GM12878 (cell line): Measurements from ENCODE around the gene SLC38A3. TPM values are rescaled to one million over a fixed set of nuclear protein-coding genes. Genes with fewer than 3 reads are reported as not detected.

ENCODE experiments used
- ATAC-seq: fragments of 200-7000 bp; cut with Tn5 transposase; 3 replicates; pipeline ENCODE4 v1.9.1; 2020; ENCODE audit warnings: mild to moderate bottlenecking, moderate library complexity
- BruUV-seq: library from RNA; stranded (reverse); fragments of 400-500 nt; replicated peaks from 2 replicates; lab custom pipeline; 2021; lab: Mats Ljungman, UMichigan
- CTCF ChIA-PET: fragments of 300-600 bp; sonication (Branson Sonifier 250); formaldehyde crosslinking; extraction: SDS; loops from one replicate; lab custom pipeline; 2021; ENCODE audit warnings: inconsistent platforms; lab: Yijun Ruan, JAX
- POLR2A ChIA-PET: fragments of 350-600 bp; formaldehyde crosslinking; extraction: SDS; loops from one replicate; lab custom pipeline; 2021; ENCODE audit warnings: inconsistent platforms; lab: Charles Lee
- RAD21 ChIA-PET: fragments of 300-600 bp; sonication (Branson Sonifier 250); formaldehyde crosslinking; loops from one replicate; lab custom pipeline; 2023; ENCODE audit warnings: antibody characterized with exemption; ENCODE audit not compliant: unreplicated experiment; lab: Charles Lee
- SMC1A ChIA-PET: fragments of 300-600 bp; sonication (Branson Sonifier 250); formaldehyde crosslinking; loops from one replicate; lab custom pipeline; 2023; ENCODE audit not compliant: unreplicated experiment, uncharacterized antibody; lab: Charles Lee
- DNase-seq: peaks from one replicate; pipeline ENCODE4 v3.0.0-alpha.2; 2011; ENCODE audit warnings: low read depth, low spot score
- FAIRE-seq: peaks from 3 replicates; lab custom pipeline; 2011; peaks lifted over from hg19 to GRCh38; lab: Jason Lieb, UNC
- H2AFZ ChIP-seq: 2 replicates; pipeline ENCODE4 v1.6.0; 2011; ENCODE audit warnings: low read depth, low read length, control low read depth; ENCODE audit not compliant: control insufficient read depth
- H3K27ac ChIP-seq: 2 replicates; pipeline ENCODE4 v1.5.1; 2011; ENCODE audit warnings: control low read depth; ENCODE audit not compliant: control insufficient read depth, insufficient read depth
- H3K27me3 ChIP-seq, 2 experiments: replicated peaks in 1 of 2; 2 replicates each; pipeline versions ENCODE4 v1.6.0 to v1.6.1; 2011; ENCODE audit warnings: low read length in 1 of 2; ENCODE audit not compliant: control insufficient read depth in 2 of 2, insufficient read depth in 2 of 2
- H3K36me3 ChIP-seq, 2 experiments: 2 replicates each; pipeline ENCODE4 v1.5.1; 2011; ENCODE audit warnings: low read length in 1 of 2; ENCODE audit not compliant: control insufficient read depth in 2 of 2, insufficient read depth in 2 of 2
- H3K4me1 ChIP-seq: 2 replicates; pipeline ENCODE4 v1.6.1; 2011; ENCODE audit warnings: mild to moderate bottlenecking, low read length, moderate library complexity, mixed read lengths; ENCODE audit not compliant: control insufficient read depth, insufficient read depth
- H3K4me2 ChIP-seq: 2 replicates; pipeline ENCODE4 v1.6.0; 2011; ENCODE audit warnings: control low read depth; ENCODE audit not compliant: control insufficient read depth, insufficient read depth
- H3K4me3 ChIP-seq: fragments of 200-600 bp; sonication (generic); 2 replicates; pipeline ENCODE4 v1.5.1; 2016
- H3K79me2 ChIP-seq: 2 replicates; pipeline ENCODE4 v1.6.0; 2011; ENCODE audit warnings: low read length; ENCODE audit not compliant: control insufficient read depth, insufficient read depth
- H3K9ac ChIP-seq: 2 replicates; pipeline ENCODE4 v1.8.0; 2011; ENCODE audit warnings: low read length, control low read depth, mixed read lengths; ENCODE audit not compliant: control insufficient read depth, insufficient read depth
- H3K9me3 ChIP-seq: replicated peaks from 3 replicates; pipeline ENCODE4 v1.5.1; 2011; ENCODE audit warnings: mild to moderate bottlenecking, low read length; ENCODE audit not compliant: control insufficient read depth, insufficient read depth
- H4K20me1 ChIP-seq: 2 replicates; pipeline ENCODE4 v1.6.0; 2011; ENCODE audit not compliant: control insufficient read depth, insufficient read depth
- BACH1 ChIP-seq: fragments of 450-650 bp; IDR thresholded peaks from 2 replicates; pipeline ENCODE4 v1.6.1; 2017; ENCODE audit warnings: mild to moderate bottlenecking, borderline replicate concordance
- BCL3 ChIP-seq: IDR thresholded peaks from 2 replicates; pipeline ENCODE4 v1.6.1; 2011; ENCODE audit warnings: borderline replicate concordance, low read depth, mild to moderate bottlenecking, moderate library complexity, low read length; ENCODE audit not compliant: insufficient read depth, poor library complexity, severe bottlenecking
- EGR1 ChIP-seq, 2 experiments: IDR thresholded peaks; 1 replicate in 1 of 2; 2 replicates in 1 of 2; pipeline ENCODE4 v1.6.1; 2011 to 2012; ENCODE audit warnings: low read depth in 2 of 2, low read length in 2 of 2, borderline replicate concordance in 1 of 2, mild to moderate bottlenecking in 1 of 2, moderate library complexity in 1 of 2
- HDAC2 ChIP-seq: fragments of 200-600 bp; sonication (generic); IDR thresholded peaks from 2 replicates; pipeline ENCODE4 v1.6.1; 2017
- REST ChIP-seq: IDR thresholded peaks from 2 replicates; pipeline ENCODE4 v1.6.1; 2012; ENCODE audit warnings: mild to moderate bottlenecking, low read depth, low read length
- SMARCA5 ChIP-seq: fragments of 450-650 bp; IDR thresholded peaks from 2 replicates; pipeline ENCODE4 v1.6.1; 2017; ENCODE audit warnings: mild to moderate bottlenecking
- SPI1 ChIP-seq: IDR thresholded peaks from 2 replicates; pipeline ENCODE4 v1.6.1; 2011; ENCODE audit warnings: low read depth, mild to moderate bottlenecking, low read length, moderate library complexity, borderline replicate concordance; ENCODE audit not compliant: insufficient read depth
- SREBF2 ChIP-seq: IDR thresholded peaks from 2 replicates; pipeline ENCODE4 v1.6.1; 2012; ENCODE audit warnings: mild to moderate bottlenecking, low read length
- SUZ12 ChIP-seq: fragments of 200-600 bp; sonication (generic); IDR thresholded peaks from one replicate; pipeline ENCODE4 v1.6.1; 2018; ENCODE audit warnings: antibody characterized with exemption, mild to moderate bottlenecking; ENCODE audit not compliant: unreplicated experiment
- YBX1 ChIP-seq: fragments of 450-650 bp; IDR thresholded peaks from 2 replicates; pipeline ENCODE4 v1.6.1; 2016; ENCODE audit warnings: antibody characterized with exemption
- WGBS: methylation state at CpG from one replicate; pipeline ENCODE4 v1.1.6; 2016; ENCODE audit warnings: low lambda C conversion rate; ENCODE audit not compliant: insufficient replicate concordance, insufficient coverage; ENCODE audit errors: missing lambda C conversion rate; 5-methylcytosine and 5-hydroxymethylcytosine counted together
- in situ Hi-C: fragments of 300-500 bp; cut with MboI; formaldehyde crosslinking; loops from 9 replicates; pipeline ENCODE4 v1.14.3; 2018; ENCODE audit warnings: mixed read lengths
- intact Hi-C: fragments of 100-400 bp; cut with micrococcal nuclease; formaldehyde crosslinking; loops from one replicate; pipeline ENCODE4 v1.14.2; 2022; ENCODE audit not compliant: unreplicated experiment
- polyA plus RNA-seq, 11 experiments: library from polyadenylated mRNA; depleted of rRNA in 4 of 11; unstranded in 6 of 11; stranded (reverse) in 5 of 11; fragments of >200 nt; fragmentation: Nextera tagmentation in 4 of 11; fragmentation: Illumina TruSeq in 1 of 11; extraction: Ambion mirVana in 4 of 11; extraction: Trizol in 1 of 11; gene quantifications; 1 replicate in 1 of 11; 2 replicates in 10 of 11; pipeline versions ENCODE4 v1.2.1 to v1.2.3, GENCODE V29; 2011 to 2016; ENCODE audit warnings: inconsistent platforms in 2 of 11, missing spikeins in 2 of 11, low read depth in 1 of 11
- total RNA-seq, 4 experiments: library from RNA; depleted of rRNA in 3 of 4; stranded (reverse); fragments of >200 nt in 3 of 4; fragmentation: Illumina TruSeq in 1 of 4; extraction: Trizol in 1 of 4; gene quantifications; 2 replicates each; pipeline versions ENCODE4 v1.2.1 to v1.2.3, GENCODE V29; 2013 to 2021

The SLC38A3 gene
- total and polyA plus RNA-seq, 10 of the 15 experiments (the other 5 are each of a cell fraction or from before 2014, with no cell fraction given) = 0.14 TPM; not detected in 9

- TF ChIP-seq BCL3 = no peak
- TF ChIP-seq, all 136 proteins: peak for 0
Observed at GRCh38 chr3:50169858-50170257, 35.2 kb upstream of the SLC38A3 start (continued).

GRCh38 chr3:50170689-50171088 is 34.4 kb upstream of the SLC38A3 start:
- ChIA-PET RAD21 (no interaction called here), SMC1A (no interaction called here)
- Histone ChIP-seq H3K9ac (no peak overlapping the region), H3K4me1 (no peaks in the 10 kb centered on the region), H3K9me3 (no peaks in the 10 kb centered on the region), H3K36me3 (no peaks in the 10 kb centered on the region)
- in situ Hi-C loops = no loop called here
- intact Hi-C loops = no loop called here
- FAIRE-seq = no peak
- DNase-seq = no peak
- ATAC-seq = peak; percentile 14; the same call in 1 of the 3 replicates
- BruUV-seq = no TSS peak
- TF ChIP-seq SREBF2 = no peak
- no peak for TF ChIP-seq SMARCA5
- TF ChIP-seq EGR1 (IDR thresholded peaks at IDR 0.05; ENCODE audit: borderline replicate concordance in 1 of 2, low read depth in 2 of 2, low read length in 2 of 2) = no peak
- TF ChIP-seq SPI1 = no peak
- no peak for TF ChIP-seq YBX1
- TF ChIP-seq HDAC2 = no peak
- no peak for TF ChIP-seq REST
- no peak for TF ChIP-seq SUZ12
- TF ChIP-seq BACH1 = no peak
- TF ChIP-seq, all 136 proteins: peak for 0
- Histone ChIP-seq H3K79me2 (no peaks in the 10 kb centered on the region), H3K27me3 (no peaks in the 10 kb centered on the region; a peak in 1 of 4 replicates), H3K27ac (no peak overlapping the region), H3K4me3 (no peak overlapping the region), H2AFZ (no peak overlapping the region), H3K4me2 (no peak overlapping the region), H4K20me1 (no peaks in the 10 kb centered on the region)
- 24% methylated on average over 8 of the region's 10 CpGs for WGBS
- POLR2A ChIA-PET = no interaction called here
- CTCF ChIA-PET = interaction anchor here (0.6 kb wide), 2 partner anchors 21 to 258 kb away, joined by 3 read pairs; partner anchors contain the start of gene GNAT1
